Measurements from ENCODE around the gene RIMS3.

The RIMS3 gene

GRCh38 chr1:40690771-40691537, 25.5 kb upstream of the RIMS3 start:
- no peak for DNase-seq

DNA sequence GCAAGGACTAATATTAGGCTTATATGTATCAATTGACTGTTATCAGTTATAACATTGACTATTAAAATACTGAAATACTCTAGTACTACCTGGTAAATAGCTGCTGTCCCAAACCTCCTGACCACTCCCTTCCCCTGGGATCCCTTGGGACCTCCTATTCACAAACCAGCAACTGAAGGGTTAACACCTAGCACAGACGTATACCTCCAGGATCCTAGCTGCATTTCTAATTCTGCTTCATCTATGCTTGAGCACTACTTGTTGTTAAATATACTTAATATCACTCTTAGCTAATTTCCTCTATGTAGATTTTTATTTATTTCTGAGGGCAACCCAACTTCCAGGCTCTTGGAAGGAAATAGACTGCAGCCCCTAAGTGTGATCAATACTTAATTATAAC, 24.3 kb upstream of the RIMS3 start:
- no peak for DNase-seq

DNA sequence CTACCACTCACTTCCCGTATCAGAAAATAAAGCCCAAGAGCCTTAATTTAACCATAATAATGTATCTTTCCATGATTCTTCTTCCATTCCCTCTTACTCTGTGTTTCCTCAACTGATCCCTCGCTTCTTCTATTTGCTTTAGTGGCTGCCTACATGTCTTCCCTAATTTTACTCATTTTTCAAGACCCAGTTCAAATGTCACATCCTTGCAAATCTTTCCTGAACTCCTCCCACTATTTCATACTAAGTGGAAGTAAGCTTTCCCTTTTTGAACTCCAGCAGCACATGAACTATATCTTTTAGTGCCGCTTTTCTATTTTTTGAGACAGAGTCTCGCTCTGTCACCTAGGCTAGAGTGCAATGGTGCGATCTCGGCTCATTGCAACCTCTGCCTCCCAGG, 22.2 kb upstream of the RIMS3 start:
- DNase-seq = no peak

DNA sequence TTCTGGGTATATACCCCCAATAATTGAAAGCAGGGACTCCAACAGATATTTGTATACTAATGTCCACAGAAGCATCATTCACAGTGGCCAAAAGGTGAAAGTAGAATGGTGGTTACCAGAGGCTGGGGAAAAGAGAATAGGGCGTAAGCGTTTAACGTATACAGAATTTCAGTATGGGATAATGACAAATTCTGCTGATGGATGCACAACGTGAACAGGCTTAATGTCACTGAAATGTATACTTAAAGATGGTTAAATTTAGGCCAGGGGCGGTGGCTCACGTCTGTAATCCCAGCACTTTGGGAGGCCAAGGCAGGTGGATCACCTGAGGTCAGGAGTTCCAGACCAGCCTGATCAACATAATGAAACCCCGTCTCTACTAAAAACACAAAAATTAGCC, 21.6 kb upstream of the RIMS3 start:
- no peak for DNase-seq

- no peak for DNase-seq
Measured at GRCh38 chr1:40684669-40685068, 19.2 kb upstream of the RIMS3 start.

- no peak for DNase-seq
Measured at GRCh38 chr1:40679165-40679953, 13.9 kb upstream of the RIMS3 start.

DNA sequence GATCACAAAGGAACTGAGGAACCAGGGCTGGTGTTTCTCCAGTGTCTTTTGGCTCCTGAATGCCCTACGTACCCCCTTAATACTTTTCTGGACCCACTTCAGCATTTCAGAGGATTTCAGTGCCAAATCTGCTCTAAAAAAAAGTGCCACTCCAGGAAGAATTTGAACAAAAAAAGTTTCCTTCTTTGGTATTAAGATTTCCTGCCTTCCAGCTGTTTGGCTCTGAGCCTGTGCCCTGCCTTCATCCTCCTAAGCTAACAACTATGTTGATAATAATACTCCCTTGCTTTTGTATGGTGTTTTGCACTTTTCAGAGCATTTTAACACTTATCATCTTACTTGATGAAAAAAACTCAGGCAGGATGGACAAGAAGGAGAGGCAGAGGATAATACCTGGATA, 11.0 kb upstream of the RIMS3 start:
- no peak for DNase-seq

DNA sequence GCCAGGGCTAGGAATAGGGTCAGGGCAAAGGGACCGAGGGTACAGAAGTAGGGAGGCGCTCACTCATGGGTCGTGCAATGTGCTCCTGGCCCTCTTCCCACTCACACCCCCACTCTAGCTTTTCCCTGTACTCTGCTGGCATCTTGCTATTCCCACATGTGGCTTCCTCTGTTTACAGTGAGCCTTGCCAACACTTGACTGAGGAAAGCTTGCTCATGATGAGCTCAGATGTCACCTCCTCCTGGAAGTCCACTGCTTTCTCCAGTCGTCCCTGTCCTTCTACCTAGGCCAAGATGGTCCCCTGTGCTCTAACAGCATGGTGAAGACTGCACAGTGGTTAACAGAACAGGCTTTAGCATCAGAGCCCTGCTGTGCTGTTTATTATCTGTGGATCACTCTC, 8.0 kb upstream of the RIMS3 start:
- DNase-seq = no peak

DNA sequence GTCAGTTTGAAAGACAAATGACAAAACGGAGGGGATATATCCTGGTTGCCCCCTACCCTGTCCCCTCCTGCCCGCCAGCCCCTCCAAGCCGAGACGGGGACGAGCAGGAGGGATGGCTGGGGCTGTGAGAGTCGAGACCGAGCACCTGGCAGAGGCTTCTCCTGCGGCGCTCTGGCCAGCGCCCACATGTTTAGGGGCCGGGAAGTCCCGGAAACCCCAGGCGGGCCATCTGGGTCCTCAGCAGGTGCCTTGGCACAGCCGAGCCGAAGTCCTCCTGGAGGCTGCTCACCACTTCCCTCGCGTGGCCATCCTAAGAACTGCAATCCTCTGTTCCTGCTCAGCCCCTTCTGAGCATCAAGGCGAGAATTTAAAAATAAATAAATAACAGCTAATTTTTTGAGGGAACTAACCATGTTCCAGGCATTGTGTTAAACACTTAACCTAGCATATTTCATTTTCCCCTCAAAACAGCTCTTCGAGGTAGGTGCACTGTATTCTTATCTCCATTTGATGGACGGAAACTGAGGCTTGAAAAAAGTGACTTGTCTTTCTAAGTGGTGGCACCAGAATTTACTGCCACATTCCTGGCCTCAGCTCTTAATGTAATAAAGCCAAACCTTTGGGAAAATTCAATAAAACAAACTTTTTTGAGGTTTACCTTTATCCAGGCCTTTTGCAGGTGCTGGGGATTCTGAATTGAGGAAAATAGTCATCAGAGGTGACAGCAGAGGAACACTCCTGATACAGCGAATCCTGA, 3.5 kb upstream of the RIMS3 start:
- no peak for DNase-seq

DNA sequence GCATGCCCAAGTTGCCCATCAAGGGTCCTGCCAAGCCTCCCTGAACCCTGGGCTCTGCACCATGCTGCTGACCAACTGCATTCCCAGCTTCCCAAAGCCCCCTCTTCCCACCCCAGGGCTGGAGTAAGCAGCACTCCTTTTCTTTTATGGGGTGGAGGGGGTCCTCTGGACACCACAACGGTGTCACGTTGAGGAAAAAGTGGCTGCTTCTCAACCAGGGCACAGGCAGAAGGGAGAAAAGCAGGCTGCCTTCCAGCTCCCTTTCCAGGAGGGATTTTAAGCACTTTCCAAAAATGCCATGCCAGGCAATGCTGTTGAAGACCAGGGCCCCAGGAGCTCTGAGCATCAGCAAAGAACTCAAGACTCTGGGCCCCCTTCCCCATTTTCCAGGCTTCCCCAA, 691 bp downstream of the RIMS3 start:
- no peak for DNase-seq

- peak; percentile 24 for DNase-seq
Measured at GRCh38 chr1:40664167-40664537, 1.3 kb downstream of the RIMS3 start.

- peak; percentile 9 for DNase-seq
Measured at GRCh38 chr1:40663324-40664166, 1.9 kb downstream of the RIMS3 start.

- no peak for DNase-seq
Measured at GRCh38 chr1:40662864-40663263, 2.6 kb downstream of the RIMS3 start.

DNA sequence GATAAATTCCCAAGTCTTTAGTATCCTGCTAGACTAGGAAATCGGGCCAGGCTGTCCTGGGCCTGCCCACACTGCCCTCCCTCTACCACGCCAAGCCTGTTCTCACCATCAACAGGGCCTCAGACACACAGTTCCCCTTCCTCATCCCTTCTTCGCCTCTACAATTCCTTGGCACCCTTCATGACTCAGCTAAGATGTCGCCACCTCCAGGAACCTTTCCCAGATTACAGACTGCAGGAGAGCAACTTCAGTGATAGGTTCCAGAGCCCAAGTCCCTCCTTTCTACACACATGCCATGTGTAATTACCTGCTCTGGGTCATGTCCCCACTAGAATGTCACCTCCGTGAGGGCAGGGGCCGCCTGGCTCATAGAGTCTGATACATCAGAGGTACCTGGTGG, 3.3 kb downstream of the RIMS3 start:
- no peak for DNase-seq

- no peak for DNase-seq
Measured at GRCh38 chr1:40661678-40662077, 3.8 kb downstream of the RIMS3 start.

DNA sequence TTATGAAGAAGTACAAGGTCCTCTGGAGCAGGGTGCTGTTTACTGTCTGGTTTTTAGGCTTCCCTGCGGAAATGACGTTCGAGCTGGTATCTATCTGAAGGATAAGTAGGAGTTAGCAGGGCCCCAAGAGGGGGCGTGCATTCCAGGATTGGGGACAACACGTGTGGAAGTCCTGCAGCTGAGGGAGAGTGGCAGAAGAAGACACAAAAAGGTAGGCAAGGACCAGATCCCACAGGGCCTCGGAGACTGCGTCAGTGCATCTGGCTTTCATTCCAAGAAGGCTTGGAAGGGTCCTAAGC, 5.9 kb downstream of the RIMS3 start:
- DNase-seq = no peak

GRCh38 chr1:40658751-40659648, 6.5 kb downstream of the RIMS3 start:
- DNase-seq = no peak

- DNase-seq = no peak
Measured at GRCh38 chr1:40657046-40657445, 8.4 kb downstream of the RIMS3 start.

- no peak for DNase-seq
Measured at GRCh38 chr1:40653851-40654537, 11.5 kb downstream of the RIMS3 start.

DNA sequence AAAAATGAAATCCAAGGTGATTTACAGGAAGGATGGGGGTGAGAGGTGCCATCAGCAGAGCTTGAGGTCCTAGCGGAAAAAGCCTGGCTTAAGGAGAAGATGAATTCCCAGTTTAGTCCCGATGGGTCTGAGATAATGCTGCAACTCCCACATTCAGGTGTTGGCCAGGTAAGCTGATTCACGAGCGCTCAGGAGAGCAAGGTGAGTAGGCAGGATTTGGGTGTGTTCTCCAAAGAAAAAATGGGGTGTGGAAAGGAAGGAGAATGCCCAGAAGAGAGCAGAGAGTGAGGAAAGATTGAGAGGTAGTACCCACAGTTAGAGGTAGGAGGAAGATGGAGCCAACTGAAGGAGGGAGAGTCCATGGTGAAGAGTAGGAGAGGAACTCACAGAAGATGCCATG, 12.5 kb downstream of the RIMS3 start:
- no peak for DNase-seq

- DNase-seq = no peak
Measured at GRCh38 chr1:40652468-40652867, 13.0 kb downstream of the RIMS3 start.
